Measurements from ENCODE around the gene SPOPL.

- no peak for TF ChIP-seq CTCF (IDR thresholded peaks at IDR 0.05)
- TF ChIP-seq POLR2A (IDR thresholded peaks at IDR 0.05) = no peak
These were observed 26.2 kb upstream of the SPOPL start for GRCh38 chr2:138475277-138475776.

Measured in adrenal gland (tissue), 5 donors.